ENCODE measurements around the gene DOK3.
A peak's percentile ranks its signal among the peaks of the same experiment; 100 is the strongest.

DOK3 gene

DNA sequence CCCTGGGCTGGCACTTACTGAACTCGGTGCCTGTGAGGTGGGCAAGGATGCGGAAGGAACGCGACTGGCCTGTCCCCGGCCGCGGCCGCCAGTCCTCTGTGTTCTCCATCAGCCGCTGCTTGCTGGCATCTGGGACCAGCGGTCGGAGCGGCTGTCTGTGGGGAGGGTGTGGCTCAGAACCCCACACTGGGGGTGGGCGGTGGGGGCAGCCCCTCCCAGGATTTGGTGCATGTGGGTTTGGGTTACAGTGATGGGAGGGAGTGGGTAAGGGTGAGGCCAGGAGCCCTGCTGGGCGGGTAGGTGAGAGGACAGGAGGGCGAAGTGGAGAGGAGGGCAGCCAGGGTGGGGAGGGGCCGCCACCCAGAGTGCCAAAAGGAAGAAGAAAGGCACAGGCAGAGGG lies 18.6 kb downstream of the DOK3 start:
- no peak overlapping the region for H2AFZ ChIP-seq (ENCODE audit: low read depth, low read length)
- H3K4me2 ChIP-seq (ENCODE audit: insufficient read depth, low read length), result no peak overlapping the region
- H3K36me3 ChIP-seq (ENCODE audit: insufficient read depth, low read length), result no peaks in the 10 kb centered on the region
- DNase-seq (no peak), ATAC-seq (ENCODE audit: insufficient read depth, low read depth) (no peak)
- H3K9ac ChIP-seq (ENCODE audit: low read depth, low read length), result no peak overlapping the region
- H3K27ac ChIP-seq (ENCODE audit: low read length), result no peak overlapping the region
- peaks cover 3% of the 10 kb centered on the region; the same call in 1 of the 2 replicates for H4K20me1 ChIP-seq (ENCODE audit: insufficient read depth, low read length)
- H3K79me2 ChIP-seq (ENCODE audit: insufficient read depth, low read length), result no peaks in the 10 kb centered on the region
- H3K4me1 ChIP-seq (ENCODE audit: insufficient read depth, low read length), result no peaks in the 10 kb centered on the region
- TF ChIP-seq EZH2 (IDR thresholded peaks at IDR 0.05; ENCODE audit: borderline replicate concordance, low read depth, low read length, severe bottlenecking) (no peak), CTCF (IDR thresholded peaks at IDR 0.05; ENCODE audit: borderline replicate concordance, extremely low read depth, low read length, poor library complexity, severe bottlenecking) (no peak)
- no peaks in the 10 kb centered on the region for H3K27me3 ChIP-seq (ENCODE audit: insufficient read depth, low read length, poor library complexity)
- no peak overlapping the region for H3K4me3 ChIP-seq (ENCODE audit: low read depth in 1 of 2, low read length in 2 of 2)
- H3K9me3 ChIP-seq (ENCODE audit: insufficient read depth, low read length, severe bottlenecking), result no peaks in the 10 kb centered on the region

DNA sequence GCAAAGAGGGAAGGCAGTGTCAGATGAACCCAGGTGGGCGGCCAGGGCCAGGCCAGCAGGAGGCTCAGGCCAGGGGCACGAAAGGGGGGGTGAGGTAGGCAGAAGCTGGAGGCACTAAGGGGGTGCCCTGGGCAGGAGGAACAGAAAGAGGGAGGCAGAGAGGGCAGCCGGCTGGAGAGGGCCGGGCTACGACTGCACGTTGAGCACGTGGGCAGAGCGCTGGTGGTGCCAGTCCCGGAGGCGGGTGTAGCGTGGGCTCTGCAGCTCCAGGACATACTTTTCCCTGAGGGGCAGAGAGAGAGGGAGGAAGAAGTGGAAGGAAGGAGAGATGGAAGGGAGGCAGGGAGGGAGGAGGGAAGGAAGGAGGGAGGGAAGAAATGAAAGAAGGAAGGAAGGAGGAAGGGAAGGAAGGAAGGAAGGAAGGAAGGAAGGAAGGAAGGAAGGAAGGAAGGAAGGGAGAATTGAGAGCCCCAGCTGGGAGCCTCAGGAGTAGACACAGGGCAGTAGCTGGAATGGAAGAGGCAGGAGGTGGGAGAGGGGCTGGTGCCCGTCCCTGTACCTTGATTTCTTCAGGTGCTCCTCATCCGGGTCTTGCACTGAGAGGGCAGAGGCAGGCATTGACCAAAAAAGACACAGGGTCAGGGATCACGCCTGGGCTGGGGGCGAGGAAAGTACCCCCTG lies 19.2 kb downstream of the DOK3 start:
- H2AFZ ChIP-seq (ENCODE audit: low read depth, low read length), result no peak overlapping the region
- H3K9me3 ChIP-seq (ENCODE audit: insufficient read depth, low read length, severe bottlenecking), result no peaks in the 10 kb centered on the region
- H3K4me3 ChIP-seq (ENCODE audit: low read depth in 1 of 2, low read length in 2 of 2), result no peak overlapping the region
- peaks cover 3% of the 10 kb centered on the region; the same call in 1 of the 2 replicates for H4K20me1 ChIP-seq (ENCODE audit: insufficient read depth, low read length)
- TF ChIP-seq CTCF (IDR thresholded peaks at IDR 0.05; ENCODE audit: borderline replicate concordance, extremely low read depth, low read length, poor library complexity, severe bottlenecking), result no peak
- no peak for TF ChIP-seq EZH2 (IDR thresholded peaks at IDR 0.05; ENCODE audit: borderline replicate concordance, low read depth, low read length, severe bottlenecking)
- no peaks in the 10 kb centered on the region for H3K27me3 ChIP-seq (ENCODE audit: insufficient read depth, low read length, poor library complexity)
- ATAC-seq (ENCODE audit: insufficient read depth, low read depth), result no peak
- no peak overlapping the region for H3K4me2 ChIP-seq (ENCODE audit: insufficient read depth, low read length)
- no peak overlapping the region for H3K27ac ChIP-seq (ENCODE audit: low read length)
- H3K9ac ChIP-seq (ENCODE audit: low read depth, low read length), result no peak overlapping the region
- H3K4me1 ChIP-seq (ENCODE audit: insufficient read depth, low read length), result no peaks in the 10 kb centered on the region
- H3K79me2 ChIP-seq (ENCODE audit: insufficient read depth, low read length), result no peaks in the 10 kb centered on the region
- no peaks in the 10 kb centered on the region for H3K36me3 ChIP-seq (ENCODE audit: insufficient read depth, low read length)
- DNase-seq, result no peak

DNA sequence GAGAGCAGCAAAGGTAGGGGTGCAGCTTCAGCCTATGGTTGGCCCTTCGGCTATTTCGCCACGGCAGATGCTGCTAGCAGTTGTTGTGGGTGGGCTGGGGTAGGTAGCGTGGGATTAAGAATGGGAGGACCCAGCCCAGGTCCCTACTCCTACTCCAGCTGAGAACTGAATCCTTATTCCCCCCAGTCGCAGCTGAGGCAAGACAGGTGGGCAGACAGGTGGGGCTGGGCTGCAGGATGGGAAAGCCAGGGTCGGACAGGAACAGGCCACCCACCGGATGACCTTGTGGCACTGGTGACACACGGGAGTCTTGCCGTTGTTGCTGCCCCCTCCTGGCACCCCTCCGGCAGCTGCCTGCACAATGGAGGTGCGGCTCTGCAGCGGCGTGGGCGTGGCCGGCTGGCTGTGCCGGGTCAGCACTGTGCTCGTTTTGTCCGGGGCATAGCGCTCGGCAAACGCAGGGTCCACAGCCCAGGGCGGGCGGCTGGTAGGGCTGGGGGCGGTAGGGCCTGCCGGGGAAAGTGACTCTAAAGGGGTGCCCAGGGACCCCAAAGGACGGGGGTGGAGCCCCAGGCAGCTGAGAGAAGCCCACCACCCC lies 20.4 kb downstream of the DOK3 start:
- Histone ChIP-seq H3K79me2 (ENCODE audit: insufficient read depth, low read length) (no peaks in the 10 kb centered on the region), H3K4me1 (ENCODE audit: insufficient read depth, low read length) (no peaks in the 10 kb centered on the region), H2AFZ (ENCODE audit: low read depth, low read length) (no peak overlapping the region), H3K4me3 (ENCODE audit: low read depth in 1 of 2, low read length in 2 of 2) (no peak overlapping the region), H3K36me3 (ENCODE audit: insufficient read depth, low read length) (no peaks in the 10 kb centered on the region), H3K4me2 (ENCODE audit: insufficient read depth, low read length) (no peak overlapping the region), H3K9ac (ENCODE audit: low read depth, low read length) (no peak overlapping the region), H4K20me1 (ENCODE audit: insufficient read depth, low read length) (peaks cover 3% of the 10 kb centered on the region; the same call in 1 of the 2 replicates), H3K27me3 (ENCODE audit: insufficient read depth, low read length, poor library complexity) (no peaks in the 10 kb centered on the region), H3K9me3 (ENCODE audit: insufficient read depth, low read length, severe bottlenecking) (no peaks in the 10 kb centered on the region), H3K27ac (ENCODE audit: low read length) (no peak overlapping the region)
- TF ChIP-seq CTCF (IDR thresholded peaks at IDR 0.05; ENCODE audit: borderline replicate concordance, extremely low read depth, low read length, poor library complexity, severe bottlenecking) (peak; percentile 26), EZH2 (IDR thresholded peaks at IDR 0.05; ENCODE audit: borderline replicate concordance, low read depth, low read length, severe bottlenecking) (no peak)
- DNase-seq (no peak), ATAC-seq (ENCODE audit: insufficient read depth, low read depth) (no peak)

Data from DND-41 (cell line).